HEK293 (cell line): ENCODE results near the gene FRYL.

Experiments
- CTCF ChIP-seq: fragments of 450-650 bp; formaldehyde crosslinking; IDR thresholded peaks from 2 replicates; pipeline ENCODE4 v1.5.1; 2016; ENCODE audit warnings: missing biosample characterization, missing genetic modification characterization
- ZNF221 ChIP-seq: fragments of 450-650 bp; formaldehyde crosslinking; IDR thresholded peaks from 2 replicates; pipeline ENCODE4 v1.5.1; 2017; ENCODE audit warnings: missing biosample characterization, missing genetic modification characterization, borderline replicate concordance

GRCh38 chr4:48558819-48559218 lies 221.3 kb downstream of the FRYL start:
- TF ChIP-seq CTCF (no peak), ZNF221 (tag by site-specific recombination) (no peak)
